Tibial artery (tissue), 4 donors: ENCODE results near the gene UCHL1.

Experiments
- DNase-seq, 2 donors: peaks; one replicate each; pipeline ENCODE4 v3.0.0-alpha.2; 2019
- H3K27ac ChIP-seq, 2 donors: fragments of 200-600 bp; sonication (generic) in 1 of 2; 1 replicate in 1 of 2; 2 replicates in 1 of 2; pipeline ENCODE4 v1.5.1; 2018 to 2019; ENCODE audit warnings: mild to moderate bottlenecking in 1 of 2
- H3K27me3 ChIP-seq, 2 donors: fragments of 200-600 bp; sonication (generic) in 1 of 2; one replicate each; pipeline versions ENCODE4 v1.5.1 to v1.6.0; 2016 to 2019
- H3K36me3 ChIP-seq, 3 donors: fragments of 200-600 bp; sonication (generic) in 2 of 3; one replicate each; pipeline ENCODE4 v1.5.1; 2016 to 2019; ENCODE audit warnings: mild to moderate bottlenecking in 2 of 3
- H3K4me1 ChIP-seq, 4 donors: fragments of 200-600 bp; sonication (generic) in 2 of 4; 1 replicate in 3 of 4; 2 replicates in 1 of 4; pipeline ENCODE4 v1.5.1; 2016 to 2019
- H3K4me3 ChIP-seq, 2 donors: fragments of 200-600 bp; sonication (generic) in 1 of 2; 1 replicate in 1 of 2; 2 replicates in 1 of 2; pipeline ENCODE4 v1.5.1; 2018 to 2019; ENCODE audit warnings: mild to moderate bottlenecking in 2 of 2
- H3K9me3 ChIP-seq, 3 donors: fragments of 200-600 bp; sonication (generic) in 1 of 3; one replicate each; pipeline ENCODE4 v1.5.1; 2016 to 2019
- intact Hi-C: fragments of 100-400 bp; cut with DNase I; formaldehyde crosslinking; loops from one replicate; pipeline ENCODE4 v1.15.0; 2023; ENCODE audit warnings: low total_unique reads
- TF ChIP-seq, protein P1 (sequence below), 2 experiments: fragments of 200-600 bp in 1 of 2; fragments of 450-650 bp in 1 of 2; IDR thresholded peaks; one replicate each; pipeline ENCODE4 v1.5.1; 2017 to 2019; ENCODE audit warnings: antibody characterized with exemption in 2 of 2, mild to moderate bottlenecking in 1 of 2, moderate library complexity in 1 of 2

UCHL1 gene

DNA sequence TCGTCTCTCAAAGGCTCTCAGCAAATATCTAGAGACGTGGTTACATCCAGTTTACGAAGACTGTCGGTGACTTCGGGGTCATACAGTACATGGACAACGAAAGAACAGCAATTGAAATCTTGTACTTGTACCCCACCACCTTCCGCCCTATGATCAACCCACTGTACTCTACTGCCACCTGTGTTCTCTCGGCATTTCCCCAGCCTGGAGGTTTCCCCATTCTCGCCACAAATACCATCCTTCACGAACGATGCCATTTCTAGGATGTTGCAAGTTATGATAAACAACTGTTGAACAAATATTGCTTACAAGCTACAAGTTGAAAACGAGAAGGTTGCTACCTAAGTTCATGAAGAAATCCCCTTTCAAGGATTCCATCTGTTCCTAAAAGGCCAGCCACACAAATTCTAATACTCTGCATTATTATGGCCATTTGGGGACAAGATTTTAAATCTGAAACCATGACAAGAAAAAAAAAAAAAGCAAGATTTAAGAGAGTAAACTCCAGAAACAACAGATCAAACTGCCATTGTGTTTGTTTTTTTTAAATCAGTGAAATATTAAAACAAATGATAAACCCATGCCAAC is 44.0 kb upstream of the UCHL1 start:
- intact Hi-C loops: loop anchor here (5.0 to 10.0 kb wide), 2 partner anchors 235 to 1158 kb away; partner anchors contain the start of gene N4BP2
- DNase-seq: peak in 1 of 2 donors; percentile 42

DNA sequence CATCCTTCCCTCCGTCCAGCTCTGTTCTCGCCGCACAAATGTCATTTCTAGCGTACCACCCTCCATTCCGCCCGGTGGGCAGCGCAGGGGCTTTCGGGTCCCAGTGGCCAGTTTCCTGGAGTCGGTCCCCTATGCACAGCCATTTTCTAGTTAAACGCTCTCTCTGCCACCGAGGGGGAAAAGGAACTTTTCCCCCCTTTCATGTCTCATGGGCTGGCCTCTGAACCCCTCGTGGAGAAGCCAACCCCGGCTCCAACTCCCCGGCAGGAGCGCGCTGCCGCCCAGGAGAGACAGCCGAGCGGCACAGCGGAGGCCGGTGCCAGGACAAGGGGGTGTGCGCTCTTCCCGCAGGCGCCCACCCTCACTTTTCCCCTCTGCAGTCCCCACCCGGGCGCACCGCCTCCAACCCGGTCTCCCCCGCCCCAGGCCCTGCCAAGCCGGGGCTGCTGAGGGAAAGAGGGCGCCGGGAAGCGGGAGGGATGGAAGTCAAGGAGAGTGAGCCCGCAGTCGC is 43.0 kb upstream of the UCHL1 start:
- Histone ChIP-seq H3K27me3 (no peaks in the 10 kb centered on the region), H3K4me3 (peak overlapping the region; percentile 96 to 97), H3K9me3 (no peaks in the 10 kb centered on the region), H3K36me3 (no peaks in the 10 kb centered on the region), H3K4me1 (peaks cover 0 to 53% (median 17%) of the 10 kb centered on the region in 4 donors), H3K27ac (peak overlapping the region; percentile 82 to 86)
- DNase-seq: peak in 1 of 2 donors; percentile 72
- TF ChIP-seq, protein P1, sequence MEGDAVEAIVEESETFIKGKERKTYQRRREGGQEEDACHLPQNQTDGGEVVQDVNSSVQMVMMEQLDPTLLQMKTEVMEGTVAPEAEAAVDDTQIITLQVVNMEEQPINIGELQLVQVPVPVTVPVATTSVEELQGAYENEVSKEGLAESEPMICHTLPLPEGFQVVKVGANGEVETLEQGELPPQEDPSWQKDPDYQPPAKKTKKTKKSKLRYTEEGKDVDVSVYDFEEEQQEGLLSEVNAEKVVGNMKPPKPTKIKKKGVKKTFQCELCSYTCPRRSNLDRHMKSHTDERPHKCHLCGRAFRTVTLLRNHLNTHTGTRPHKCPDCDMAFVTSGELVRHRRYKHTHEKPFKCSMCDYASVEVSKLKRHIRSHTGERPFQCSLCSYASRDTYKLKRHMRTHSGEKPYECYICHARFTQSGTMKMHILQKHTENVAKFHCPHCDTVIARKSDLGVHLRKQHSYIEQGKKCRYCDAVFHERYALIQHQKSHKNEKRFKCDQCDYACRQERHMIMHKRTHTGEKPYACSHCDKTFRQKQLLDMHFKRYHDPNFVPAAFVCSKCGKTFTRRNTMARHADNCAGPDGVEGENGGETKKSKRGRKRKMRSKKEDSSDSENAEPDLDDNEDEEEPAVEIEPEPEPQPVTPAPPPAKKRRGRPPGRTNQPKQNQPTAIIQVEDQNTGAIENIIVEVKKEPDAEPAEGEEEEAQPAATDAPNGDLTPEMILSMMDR (IDR thresholded peaks at IDR 0.05): no peak
- intact Hi-C loops: loop anchor here (2.0 to 10.0 kb wide), 3 partner anchors 236 to 1159 kb away; partner anchors contain the start of gene N4BP2

More for the DNA sequence above, 44.0 kb upstream of the UCHL1 start:
- Histone ChIP-seq H3K36me3 (no peaks in the 10 kb centered on the region), H3K9me3 (no peaks in the 10 kb centered on the region), H3K27ac (peak overlapping the region; percentile 29 to 82), H3K4me1 (peaks cover 0 to 62% (median 22%) of the 10 kb centered on the region in 4 donors), H3K4me3 (peak overlapping the region; percentile 96 to 97), H3K27me3 (no peaks in the 10 kb centered on the region)
- TF ChIP-seq, protein P1 (IDR thresholded peaks at IDR 0.05): peak; percentile 51 to 69

DNA sequence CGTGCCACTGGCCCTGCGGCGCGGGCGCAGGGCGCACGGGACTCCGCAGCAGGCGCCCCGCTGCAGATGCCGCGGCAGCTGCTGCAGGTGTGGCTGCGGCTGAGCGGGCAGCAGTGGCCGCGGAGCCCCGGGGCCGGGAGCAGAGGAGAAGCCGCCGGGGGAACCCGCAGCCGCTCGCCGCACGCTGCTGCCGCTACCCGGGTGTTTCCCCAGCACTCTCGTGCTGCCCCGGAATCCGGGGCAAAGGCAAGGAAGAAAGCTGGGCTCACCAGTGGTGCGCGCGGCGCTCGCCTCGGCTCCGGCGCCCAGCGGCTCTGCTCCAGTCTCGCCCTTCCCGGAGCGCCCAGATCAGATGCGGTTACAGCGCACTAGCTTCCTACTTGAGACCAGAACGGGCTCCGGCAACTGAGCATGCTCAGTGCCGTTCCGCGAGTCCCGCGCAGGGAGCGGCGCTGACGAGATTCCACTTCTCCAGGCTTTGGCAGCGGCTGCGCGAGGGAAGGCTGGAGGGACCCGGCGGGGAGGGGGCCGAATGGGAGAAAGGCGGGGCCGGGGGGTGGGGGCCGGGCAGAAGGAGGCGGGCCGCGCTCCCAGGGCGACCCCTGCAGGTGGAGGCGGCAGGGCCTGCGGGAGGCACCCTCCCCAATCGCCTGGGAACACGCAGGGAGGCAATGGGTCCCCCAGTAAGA is 42.4 kb upstream of the UCHL1 start, which contains the start of gene APBB2:
Gene APBB2 (minus strand): TSS at position 407 of the 689 bp plus-strand sequence. CDS start 181,288 bp downstream, outside the sequence.
- DNase-seq: peak; percentile 95 to 97
- no peaks in the 10 kb centered on the region for H3K27me3 ChIP-seq
- H3K27ac ChIP-seq: peak within 1 kb of the TSS; percentile 82 to 86
- no peaks in the 10 kb centered on the region for H3K36me3 ChIP-seq
- H3K4me3 ChIP-seq: peak within 1 kb of the TSS; percentile 96 to 97
- H3K9me3 ChIP-seq: no peaks in the 10 kb centered on the region
- intact Hi-C loops: loop anchor here (2.0 to 10.0 kb wide), 3 partner anchors 237 to 1159 kb away; partner anchors contain the start of gene N4BP2
- TF ChIP-seq, protein P1 (IDR thresholded peaks at IDR 0.05): peak; percentile 53 to 91
- peaks cover 0 to 48% (median 15%) of the 10 kb centered on the region in 4 donors for H3K4me1 ChIP-seq

DNA sequence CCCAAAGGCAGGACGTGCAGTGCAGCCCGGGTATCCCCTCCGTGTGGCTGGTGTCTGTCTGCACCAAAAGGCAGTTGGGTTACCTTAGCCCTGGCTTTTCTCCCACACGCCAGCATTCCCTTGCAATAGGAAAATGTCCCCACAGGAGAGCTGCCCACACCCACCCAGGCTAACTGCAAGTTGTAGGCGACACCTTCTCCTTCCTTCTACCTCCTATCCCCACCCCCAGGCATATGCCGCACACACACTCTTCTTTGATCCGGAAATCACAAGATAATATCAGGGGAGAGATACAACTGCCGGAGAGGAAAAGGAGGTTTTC is 41.9 kb upstream of the UCHL1 start:
- H3K27ac ChIP-seq: peak overlapping the region; percentile 82 to 86
- intact Hi-C loops: loop anchor here (2.0 to 10.0 kb wide), 3 partner anchors 237 to 1160 kb away; partner anchors contain the start of gene N4BP2
- TF ChIP-seq, protein P1 (IDR thresholded peaks at IDR 0.05): no peak
- H3K36me3 ChIP-seq: no peaks in the 10 kb centered on the region
- no peak for DNase-seq
- H3K4me1 ChIP-seq: peaks cover 0 to 43% (median 15%) of the 10 kb centered on the region in 4 donors
- no peaks in the 10 kb centered on the region for H3K9me3 ChIP-seq
- H3K4me3 ChIP-seq: peak overlapping the region; percentile 96 to 97
- H3K27me3 ChIP-seq: no peaks in the 10 kb centered on the region

DNA sequence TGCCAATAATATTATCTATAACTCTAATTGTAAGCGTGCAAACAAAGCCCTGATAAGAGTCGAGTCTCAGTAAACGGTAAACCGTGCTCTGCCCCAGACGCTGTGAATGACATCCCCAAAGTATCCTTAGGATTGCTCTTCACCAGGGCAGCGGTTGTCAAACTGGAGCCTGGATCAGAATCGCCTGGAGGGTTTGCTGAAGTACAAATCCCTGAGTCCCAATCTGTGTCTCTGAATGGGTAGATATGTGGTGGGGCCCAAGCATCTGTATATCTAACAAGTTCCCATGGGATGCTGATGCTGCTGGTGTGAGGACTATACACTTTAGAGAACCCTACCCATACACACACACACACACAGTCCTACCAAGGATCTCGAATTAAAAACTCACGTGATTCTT is 41.6 kb upstream of the UCHL1 start:
- Histone ChIP-seq H3K9me3 (no peaks in the 10 kb centered on the region), H3K36me3 (no peaks in the 10 kb centered on the region), H3K4me1 (peaks cover 0 to 39% (median 15%) of the 10 kb centered on the region in 4 donors), H3K27me3 (no peaks in the 10 kb centered on the region), H3K4me3 (no peak overlapping the region), H3K27ac (peak overlapping the region; percentile 82 to 86)
- TF ChIP-seq, protein P1 (IDR thresholded peaks at IDR 0.05): no peak
- intact Hi-C loops: loop anchor here (2.0 to 10.0 kb wide), 2 partner anchors 288 to 1160 kb away; partner anchors contain the start of gene N4BP2
- DNase-seq: no peak
